Karpas-422 (cell line): ENCODE measurements around the gene SEC14L3. TPM values are rescaled to one million over a fixed set of nuclear protein-coding genes. Genes with fewer than 3 reads are reported as not detected.

Source experiments
- DNase-seq: peaks from one replicate; pipeline ENCODE4 v3.0.0-alpha.2; 2015
- H2AFZ ChIP-seq: fragments of 200-600 bp; sonication (generic); 2 replicates; pipeline ENCODE4 v1.6.1; 2014; ENCODE audit warnings: antibody characterized with exemption, low read length, mixed read lengths
- H3K27ac ChIP-seq: fragments of 200-600 bp; sonication (generic); 2 replicates; pipeline ENCODE4 v1.5.1; 2014; ENCODE audit warnings: mild to moderate bottlenecking, low read length, moderate library complexity
- H3K27me3 ChIP-seq: fragments of 200-600 bp; sonication (generic); 2 replicates; pipeline ENCODE4 v1.6.1; 2014; ENCODE audit warnings: low read length, mixed read lengths
- H3K36me3 ChIP-seq: fragments of 200-600 bp; sonication (generic); 2 replicates; pipeline ENCODE4 v1.6.1; 2014; ENCODE audit warnings: low read length, mixed read lengths; ENCODE audit not compliant: insufficient read depth
- H3K4me1 ChIP-seq: fragments of 200-600 bp; sonication (generic); 2 replicates; pipeline ENCODE4 v1.6.1; 2014; ENCODE audit warnings: mild to moderate bottlenecking, low read length, mixed read lengths
- H3K4me2 ChIP-seq: fragments of 200-600 bp; sonication (generic); 2 replicates; pipeline ENCODE4 v1.6.1; 2014; ENCODE audit warnings: low read length, low read depth, mild to moderate bottlenecking; ENCODE audit not compliant: poor library complexity, severe bottlenecking
- H3K4me3 ChIP-seq: fragments of 200-600 bp; sonication (generic); 2 replicates; pipeline ENCODE4 v1.5.1; 2014; ENCODE audit warnings: mild to moderate bottlenecking, antibody characterized with exemption, low read length, mixed read lengths
- H3K79me2 ChIP-seq: fragments of 200-600 bp; sonication (generic); 2 replicates; pipeline ENCODE4 v1.6.1; 2014; ENCODE audit warnings: mild to moderate bottlenecking, low read length, mixed read lengths
- H3K9ac ChIP-seq: fragments of 200-600 bp; sonication (generic); 2 replicates; pipeline ENCODE4 v1.6.0; 2014; ENCODE audit warnings: low read length
- H3K9me2 ChIP-seq: fragments of 200-600 bp; sonication (generic), shearing (Covaris generic); replicated peaks from 2 replicates; pipeline ENCODE4 v1.6.0; 2014; ENCODE audit warnings: mild to moderate bottlenecking, low read length, moderate library complexity; ENCODE audit not compliant: insufficient read depth
- H3K9me3 ChIP-seq: fragments of 300-700, 200-600 bp; sonication (generic); 2 replicates; pipeline ENCODE4 v1.6.1; 2014; ENCODE audit warnings: low read length, mixed read lengths
- H4K20me1 ChIP-seq: fragments of 200-600 bp; sonication (generic); 2 replicates; pipeline ENCODE4 v1.6.1; 2014; ENCODE audit warnings: mild to moderate bottlenecking, antibody characterized with exemption, low read length, low read depth; ENCODE audit not compliant: insufficient read depth
- total RNA-seq: library from RNA; depleted of rRNA; stranded (reverse); fragments of >200 nt; shearing (Covaris generic); gene quantifications from 2 replicates; pipeline ENCODE4 v1.2.3, GENCODE V29; 2014; ENCODE audit warnings: low replicate concordance

The SEC14L3 gene
- total RNA-seq, 1 experiment from 2014 or later = not detected

DNA sequence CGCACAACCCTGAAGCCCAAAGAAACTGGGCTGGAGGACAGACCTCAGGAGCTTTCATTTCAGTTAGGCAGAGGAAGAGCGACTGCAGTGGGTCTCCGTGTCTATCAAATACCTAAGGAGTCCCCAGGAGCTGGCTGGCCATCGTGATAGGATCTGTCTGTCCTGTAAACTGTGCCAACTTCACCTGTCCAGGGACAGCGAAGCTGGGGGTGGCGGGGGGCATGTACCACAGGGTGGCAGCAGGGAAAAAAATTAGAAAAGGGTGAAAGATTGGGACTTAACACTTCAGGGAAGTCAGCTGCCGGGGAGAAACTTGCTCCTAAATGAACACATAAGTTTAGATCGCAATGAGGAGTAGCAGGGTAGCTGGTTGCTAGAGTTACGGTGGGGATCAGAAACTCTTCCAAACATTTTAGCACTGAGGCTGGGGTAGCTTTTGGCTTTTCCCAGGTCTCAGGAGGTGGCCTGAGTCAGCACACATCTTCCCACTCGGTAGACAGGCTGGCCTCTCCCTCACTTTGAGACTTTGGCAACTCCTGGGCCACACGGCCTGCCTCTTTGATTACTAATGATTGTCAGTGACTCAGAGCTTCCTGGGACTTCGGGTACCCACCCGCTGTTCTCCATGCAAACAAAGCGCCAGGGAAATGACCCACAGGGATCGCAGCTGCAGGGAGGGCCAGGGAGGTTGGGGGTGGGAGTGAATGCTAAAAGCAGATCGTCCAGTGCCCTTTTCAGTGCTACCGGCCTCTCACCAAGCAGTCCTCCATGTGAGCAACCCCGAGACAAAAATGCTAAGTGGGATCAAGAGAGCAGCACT is 49.1 kb downstream of the SEC14L3 start:
- Histone ChIP-seq H3K79me2 (peaks cover 59% of the 10 kb centered on the region), H3K4me2 (peak overlapping the region; percentile 89), H4K20me1 (no peaks in the 10 kb centered on the region), H3K27ac (peak overlapping the region; percentile 86), H3K9me2 (no peaks in the 10 kb centered on the region), H3K27me3 (no peaks in the 10 kb centered on the region), H3K9me3 (no peaks in the 10 kb centered on the region), H3K9ac (peak overlapping the region; percentile 82), H2AFZ (no peak overlapping the region), H3K4me1 (peaks cover 44% of the 10 kb centered on the region), H3K4me3 (peak overlapping the region; percentile 76), H3K36me3 (peaks cover 26% of the 10 kb centered on the region)
- DNase-seq = peak; percentile 66

DNA sequence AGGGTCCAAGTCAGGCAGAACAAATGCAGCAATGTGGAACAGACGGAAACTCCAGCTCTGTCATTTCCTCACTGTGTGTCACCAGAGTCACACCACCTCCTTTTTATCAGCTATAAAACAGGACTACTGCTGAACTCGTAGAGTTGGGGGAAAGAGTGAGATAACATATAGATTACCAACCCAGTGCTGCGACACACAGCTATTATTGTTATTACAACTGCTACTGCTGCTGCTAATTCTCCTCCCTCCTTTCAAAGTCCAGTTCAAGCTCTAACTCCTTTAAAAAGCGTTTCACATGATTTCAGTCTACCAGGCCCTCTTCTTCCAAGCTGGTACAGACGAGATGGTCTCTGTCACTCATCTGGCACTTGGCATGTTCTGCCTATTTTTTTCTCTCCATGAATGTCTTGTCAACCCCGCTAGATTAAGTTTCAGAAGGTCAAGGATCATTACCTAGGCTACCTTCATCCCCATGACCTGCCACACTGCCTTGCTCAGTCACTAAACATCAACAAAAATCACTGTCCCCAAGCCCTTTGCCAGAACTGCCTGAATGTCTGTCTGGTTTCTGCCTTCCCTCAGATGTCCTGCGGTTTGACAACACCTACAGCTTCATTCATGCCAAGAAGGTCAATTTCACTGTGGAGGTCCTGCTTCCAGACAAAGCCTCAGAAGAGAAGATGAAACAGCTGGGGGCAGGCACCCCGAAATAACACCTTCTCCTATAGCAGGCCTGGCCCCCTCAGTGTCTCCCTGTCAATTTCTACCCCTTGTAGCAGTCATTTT is 49.9 kb downstream of the SEC14L3 start:
- Histone ChIP-seq H3K79me2 (peaks cover 53% of the 10 kb centered on the region), H3K4me3 (peak overlapping the region; percentile 76), H3K36me3 (peaks cover 21% of the 10 kb centered on the region), H3K9me2 (no peaks in the 10 kb centered on the region), H3K27ac (peak overlapping the region; percentile 86), H3K9me3 (no peaks in the 10 kb centered on the region), H3K4me2 (peak overlapping the region; percentile 89), H4K20me1 (no peaks in the 10 kb centered on the region), H3K9ac (peak overlapping the region; percentile 82), H2AFZ (no peak overlapping the region), H3K27me3 (no peaks in the 10 kb centered on the region), H3K4me1 (peaks cover 39% of the 10 kb centered on the region)
- no peak for DNase-seq

DNA sequence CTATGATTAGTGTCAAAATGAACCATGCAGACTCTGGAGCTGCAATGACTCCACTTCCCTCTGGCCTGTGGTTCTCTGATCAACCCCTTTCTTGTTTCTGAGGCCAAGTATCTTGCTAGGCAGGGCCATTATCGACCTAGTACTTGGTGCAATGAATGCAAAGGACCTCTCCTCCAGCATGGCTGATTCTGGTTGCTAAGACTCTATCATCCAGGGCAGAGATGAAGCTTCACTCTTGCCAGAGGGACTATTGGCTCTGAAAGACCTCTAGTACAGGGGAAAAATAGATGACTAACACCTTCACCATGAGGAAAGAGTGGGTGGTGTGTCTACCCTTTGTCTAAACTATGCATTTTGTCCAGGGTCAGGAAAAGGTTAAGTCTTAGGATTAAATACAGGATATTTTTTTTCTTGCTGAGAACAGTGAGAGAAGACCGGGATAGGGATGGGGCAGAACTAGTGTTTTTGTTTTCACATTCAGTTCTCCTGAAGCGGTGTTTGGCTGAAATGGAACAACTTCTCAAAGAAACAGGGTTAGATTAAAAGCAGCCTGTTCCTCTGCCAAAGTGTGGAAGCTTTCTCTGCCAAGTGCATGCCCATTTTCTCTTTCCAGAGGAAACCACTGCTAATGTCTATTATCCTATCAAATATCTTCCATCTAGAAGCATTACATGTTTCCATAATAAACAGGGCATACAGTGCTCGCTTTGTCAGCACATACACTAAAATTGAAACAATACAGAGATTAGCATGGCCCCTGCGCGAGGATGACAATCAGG is 51.3 kb downstream of the SEC14L3 start:
- DNase-seq = no peak
- Histone ChIP-seq H3K79me2 (peaks cover 40% of the 10 kb centered on the region), H3K4me1 (peaks cover 32% of the 10 kb centered on the region), H3K36me3 (peaks cover 28% of the 10 kb centered on the region), H4K20me1 (no peaks in the 10 kb centered on the region), H3K9ac (0 out of 2 replicates have a peak overlapping the region, but pooled peaks have one; percentile 22), H2AFZ (no peak overlapping the region), H3K9me2 (no peaks in the 10 kb centered on the region), H3K4me2 (no peak overlapping the region), H3K27me3 (no peaks in the 10 kb centered on the region), H3K4me3 (no peak overlapping the region), H3K27ac (no peak overlapping the region), H3K9me3 (no peaks in the 10 kb centered on the region)

DNA sequence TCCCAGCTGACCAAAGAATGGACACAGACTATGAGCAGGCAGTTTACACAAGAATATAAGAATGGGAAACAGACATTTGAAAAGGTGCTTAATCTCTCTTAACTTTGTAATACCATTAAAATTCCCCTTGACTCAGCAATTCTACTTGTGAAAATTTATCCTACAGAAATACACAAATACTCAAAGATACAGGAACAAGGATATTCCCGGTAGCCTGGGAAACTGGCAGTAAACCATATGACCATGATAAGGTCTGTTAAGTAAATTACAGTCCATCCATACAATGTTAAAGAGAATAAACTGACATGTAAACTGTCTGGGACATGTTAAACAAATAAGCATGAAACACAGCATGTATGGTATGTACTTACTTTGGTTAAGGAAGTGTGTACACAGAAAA is 55.0 kb downstream of the SEC14L3 start:
- no peak for DNase-seq

DNA sequence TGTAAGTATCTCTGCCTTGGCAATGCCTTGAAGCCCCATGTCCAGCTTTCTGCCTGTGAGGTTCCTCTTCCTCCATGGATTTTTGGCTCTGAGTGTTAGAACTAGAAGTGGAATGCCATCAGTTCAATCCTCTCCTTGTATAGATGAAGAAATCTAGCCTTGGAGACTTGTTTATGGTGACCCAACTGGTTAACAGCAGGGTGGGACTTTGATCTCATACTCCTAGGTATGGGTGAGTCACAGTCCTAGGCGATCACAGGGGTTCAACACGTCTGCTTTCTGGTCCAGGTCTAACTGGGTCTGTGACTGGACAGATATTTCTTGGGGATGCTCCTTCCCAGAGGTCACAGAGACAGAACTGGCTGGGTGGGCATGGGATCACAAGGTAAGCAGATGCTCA is 55.4 kb downstream of the SEC14L3 start:
- Histone ChIP-seq H3K9me3 (no peaks in the 10 kb centered on the region), H3K27me3 (no peaks in the 10 kb centered on the region), H3K4me3 (no peak overlapping the region), H3K9me2 (no peaks in the 10 kb centered on the region), H3K4me2 (no peak overlapping the region), H3K4me1 (peaks cover 6% of the 10 kb centered on the region), H3K9ac (no peak overlapping the region), H3K27ac (no peak overlapping the region), H2AFZ (no peak overlapping the region), H3K79me2 (peaks cover 11% of the 10 kb centered on the region; the same call in 1 of the 2 replicates), H3K36me3 (peaks cover 36% of the 10 kb centered on the region), H4K20me1 (no peaks in the 10 kb centered on the region)
- no peak for DNase-seq

More for the DNA sequence above, 55.0 kb downstream of the SEC14L3 start:
- Histone ChIP-seq H3K79me2 (peaks cover 15% of the 10 kb centered on the region), H3K9me3 (no peaks in the 10 kb centered on the region), H3K27ac (no peak overlapping the region), H2AFZ (no peak overlapping the region), H3K36me3 (peaks cover 36% of the 10 kb centered on the region), H3K4me2 (no peak overlapping the region), H3K4me3 (no peak overlapping the region), H3K9me2 (no peaks in the 10 kb centered on the region), H3K4me1 (peaks cover 10% of the 10 kb centered on the region), H4K20me1 (no peaks in the 10 kb centered on the region), H3K27me3 (no peaks in the 10 kb centered on the region), H3K9ac (no peak overlapping the region)

DNA sequence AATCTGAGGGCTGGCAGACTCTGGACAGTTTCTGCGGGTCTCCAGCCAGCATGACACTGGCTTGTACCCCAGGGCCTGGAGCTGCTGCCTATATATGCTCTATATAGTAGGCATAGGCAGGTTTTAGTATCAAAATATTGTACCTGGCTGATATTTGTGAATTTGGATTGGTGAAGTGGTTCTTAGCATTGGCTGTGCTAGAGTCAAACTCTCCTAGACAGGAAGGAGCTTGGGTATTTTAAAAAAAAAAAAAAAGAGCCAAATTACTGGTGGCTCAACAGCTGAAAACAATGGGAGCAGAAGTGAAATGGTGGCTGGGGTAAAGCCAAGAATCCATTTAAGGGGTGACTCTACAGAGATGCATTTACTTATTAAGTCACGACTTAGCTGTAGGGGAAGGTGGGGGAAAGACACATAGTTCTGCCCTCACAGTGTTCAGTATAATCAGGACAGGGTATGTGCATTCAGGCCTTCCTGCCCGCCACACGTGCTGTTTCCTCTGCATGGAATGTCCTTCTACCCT is 57.2 kb downstream of the SEC14L3 start:
- Histone ChIP-seq H3K79me2 (no peaks in the 10 kb centered on the region), H3K4me2 (no peak overlapping the region), H4K20me1 (no peaks in the 10 kb centered on the region), H3K9me3 (no peaks in the 10 kb centered on the region), H3K36me3 (peaks cover 25% of the 10 kb centered on the region; the same call in 1 of the 2 replicates), H3K4me3 (no peak overlapping the region), H3K4me1 (no peaks in the 10 kb centered on the region), H3K9ac (no peak overlapping the region), H3K27ac (no peak overlapping the region), H2AFZ (no peak overlapping the region), H3K9me2 (no peaks in the 10 kb centered on the region), H3K27me3 (no peaks in the 10 kb centered on the region)
- DNase-seq = no peak

DNA sequence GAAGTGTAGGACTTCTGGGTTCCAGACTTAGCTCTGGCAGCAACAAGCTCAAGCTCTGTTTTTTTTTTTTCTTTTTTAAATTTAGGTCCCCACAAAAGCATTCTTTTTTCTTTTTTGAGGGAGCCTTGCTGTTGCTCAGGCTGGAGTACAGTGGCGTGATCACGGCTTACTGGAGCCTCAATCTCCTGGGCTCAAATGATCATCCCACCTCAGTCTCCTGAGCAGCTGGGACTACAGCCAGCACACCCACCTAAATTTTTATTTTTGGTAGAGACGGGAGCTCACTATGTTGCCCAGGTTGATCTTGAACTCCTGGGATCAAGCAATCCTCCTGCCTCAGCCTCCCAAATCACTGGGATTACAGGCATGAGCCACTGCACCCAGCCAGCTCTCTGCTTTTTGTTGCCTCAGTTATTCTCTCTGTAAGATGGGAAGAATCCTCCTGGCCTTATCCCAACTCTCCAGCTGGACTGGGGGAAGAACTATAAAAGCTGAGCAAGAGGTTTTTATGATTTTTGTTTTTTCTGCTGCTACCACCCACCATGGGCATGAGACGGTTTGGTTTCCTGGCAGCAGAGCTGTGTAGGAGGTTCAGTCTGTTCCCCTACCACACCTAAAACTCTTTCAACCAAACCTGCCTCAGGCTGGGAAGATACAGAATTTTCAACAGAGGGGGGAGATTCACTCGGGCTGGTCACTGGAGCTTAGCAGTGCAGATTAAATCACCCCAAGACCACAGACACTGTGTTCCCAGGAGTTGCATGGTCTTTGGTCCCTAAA is 57.9 kb downstream of the SEC14L3 start:
- Histone ChIP-seq H3K36me3 (peaks cover 28% of the 10 kb centered on the region; the same call in 1 of the 2 replicates), H3K9ac (no peak overlapping the region), H3K9me3 (no peaks in the 10 kb centered on the region), H3K9me2 (no peaks in the 10 kb centered on the region), H3K27ac (no peak overlapping the region), H3K4me2 (no peak overlapping the region), H3K4me3 (no peak overlapping the region), H3K4me1 (no peaks in the 10 kb centered on the region), H3K27me3 (no peaks in the 10 kb centered on the region), H2AFZ (no peak overlapping the region), H4K20me1 (no peaks in the 10 kb centered on the region), H3K79me2 (no peaks in the 10 kb centered on the region)
- no peak for DNase-seq
